Effector memory CD8-positive, alpha-beta T cell (primary cell): ENCODE data around the gene KIF5C.

Source experiments
- ATAC-seq: fragments of 150-1000 bp; cut with Tn5 transposase; replicated peaks from 2 replicates; pipeline ENCODE4 v1.10.0; 2021; ENCODE audit warnings: mild to moderate bottlenecking, moderate library complexity
- DNase-seq, 3 experiments: peaks; one replicate each; pipeline ENCODE4 v3.0.0; 2021
- H3K27ac Mint-ChIP-seq, 2 donors: one replicate each; pipeline ENCODE4 v1.8.0; 2022; ENCODE audit warnings: mild to moderate bottlenecking in 2 of 2, mixed read lengths in 2 of 2, moderate library complexity in 2 of 2
- H3K27me3 Mint-ChIP-seq, 2 donors: one replicate each; pipeline ENCODE4 v1.8.0; 2022; ENCODE audit warnings: mixed read lengths in 2 of 2
- H3K36me3 Mint-ChIP-seq: one replicate; pipeline ENCODE4 v1.8.0; 2022; ENCODE audit warnings: mild to moderate bottlenecking, moderate library complexity, mixed read lengths; ENCODE audit not compliant: insufficient read depth
- H3K4me1 Mint-ChIP-seq, 2 donors: one replicate each; pipeline ENCODE4 v1.8.0; 2022; ENCODE audit warnings: low read depth in 2 of 2, mixed read lengths in 2 of 2
- H3K4me3 Mint-ChIP-seq, 2 donors: one replicate each; pipeline ENCODE4 v1.8.0; 2022; ENCODE audit warnings: mild to moderate bottlenecking in 2 of 2, mixed read lengths in 2 of 2, moderate library complexity in 2 of 2
- H3K9me3 Mint-ChIP-seq, 2 donors: one replicate each; pipeline ENCODE4 v1.8.0; 2022; ENCODE audit warnings: mixed read lengths in 2 of 2

The KIF5C gene

GRCh38 chr2:148939271-148939670 lies 64.2 kb downstream of the KIF5C start:
- DNase-seq (no peak), ATAC-seq (no peak)
- Mint-ChIP-seq H3K9me3 (no peaks in the 10 kb centered on the region), H3K27me3 (no peaks in the 10 kb centered on the region), H3K36me3 (no peaks in the 10 kb centered on the region), H3K27ac (no peak overlapping the region), H3K4me1 (no peaks in the 10 kb centered on the region), H3K4me3 (no peak overlapping the region)

GRCh38 chr2:148943097-148943496 lies 68.1 kb downstream of the KIF5C start:
- H3K4me3 Mint-ChIP-seq = no peak overlapping the region
- peaks cover 3% of the 10 kb centered on the region for H3K36me3 Mint-ChIP-seq
- no peak for ATAC-seq
- no peaks in the 10 kb centered on the region for H3K4me1 Mint-ChIP-seq
- DNase-seq = no peak
- H3K27ac Mint-ChIP-seq = no peak overlapping the region
- H3K9me3 Mint-ChIP-seq = no peaks in the 10 kb centered on the region
- no peaks in the 10 kb centered on the region for H3K27me3 Mint-ChIP-seq

GRCh38 chr2:148944536-148944935 lies 69.5 kb downstream of the KIF5C start:
- H3K4me1 Mint-ChIP-seq = no peaks in the 10 kb centered on the region
- no peak overlapping the region for H3K4me3 Mint-ChIP-seq
- H3K9me3 Mint-ChIP-seq = no peaks in the 10 kb centered on the region
- no peak overlapping the region for H3K27ac Mint-ChIP-seq
- DNase-seq (no peak), ATAC-seq (no peak)
- peaks cover 0 to 4% of the 10 kb centered on the region in 2 donors for H3K27me3 Mint-ChIP-seq
- peaks cover 5% of the 10 kb centered on the region for H3K36me3 Mint-ChIP-seq

- Mint-ChIP-seq H3K4me3 (no peak overlapping the region), H3K27me3 (peaks cover 0 to 9% of the 10 kb centered on the region in 2 donors), H3K27ac (no peak overlapping the region), H3K9me3 (no peaks in the 10 kb centered on the region), H3K4me1 (no peaks in the 10 kb centered on the region), H3K36me3 (peaks cover 18% of the 10 kb centered on the region)
- no peak for ATAC-seq
- DNase-seq = no peak
Observed at GRCh38 chr2:148947299-148947698, 72.3 kb downstream of the KIF5C start.

GRCh38 chr2:148948868-148949267 lies 73.8 kb downstream of the KIF5C start:
- peaks cover 0 to 9% of the 10 kb centered on the region in 2 donors for H3K27me3 Mint-ChIP-seq
- no peaks in the 10 kb centered on the region for H3K4me1 Mint-ChIP-seq
- DNase-seq (no peak), ATAC-seq (no peak)
- no peak overlapping the region for H3K4me3 Mint-ChIP-seq
- H3K36me3 Mint-ChIP-seq = peaks cover 18% of the 10 kb centered on the region
- no peak overlapping the region for H3K27ac Mint-ChIP-seq
- H3K9me3 Mint-ChIP-seq = no peaks in the 10 kb centered on the region

- Mint-ChIP-seq H3K9me3 (no peaks in the 10 kb centered on the region), H3K4me1 (no peaks in the 10 kb centered on the region), H3K4me3 (no peak overlapping the region), H3K36me3 (peaks cover 18% of the 10 kb centered on the region), H3K27me3 (peaks cover 0 to 9% of the 10 kb centered on the region in 2 donors), H3K27ac (no peak overlapping the region)
- ATAC-seq (no peak), DNase-seq (no peak)
Observed at GRCh38 chr2:148949348-148949747, 74.3 kb downstream of the KIF5C start.

GRCh38 chr2:148952621-148953020 lies 77.6 kb downstream of the KIF5C start:
- Mint-ChIP-seq H3K27me3 (peaks cover 0 to 9% of the 10 kb centered on the region in 2 donors), H3K4me3 (no peak overlapping the region), H3K4me1 (peaks cover 0 to 6% of the 10 kb centered on the region in 2 donors), H3K27ac (no peak overlapping the region), H3K9me3 (no peaks in the 10 kb centered on the region), H3K36me3 (peaks cover 18% of the 10 kb centered on the region)
- ATAC-seq (no peak), DNase-seq (no peak)

- Mint-ChIP-seq H3K4me3 (no peak overlapping the region), H3K27me3 (peaks cover 0 to 9% of the 10 kb centered on the region in 2 donors), H3K9me3 (no peaks in the 10 kb centered on the region), H3K27ac (no peak overlapping the region), H3K4me1 (peaks cover 0 to 6% of the 10 kb centered on the region in 2 donors), H3K36me3 (peaks cover 18% of the 10 kb centered on the region)
- no peak for DNase-seq
- ATAC-seq = no peak
Observed at GRCh38 chr2:148953426-148953825, 78.4 kb downstream of the KIF5C start.

GRCh38 chr2:148954536-148954935 lies 79.5 kb downstream of the KIF5C start:
- Mint-ChIP-seq H3K4me1 (peaks cover 0 to 6% of the 10 kb centered on the region in 2 donors), H3K9me3 (no peaks in the 10 kb centered on the region), H3K4me3 (no peak overlapping the region), H3K36me3 (peaks cover 19% of the 10 kb centered on the region), H3K27ac (peak overlapping the region in 1 of 2 donors; percentile 27), H3K27me3 (peaks cover 0 to 4% of the 10 kb centered on the region in 2 donors)
- DNase-seq = no peak
- no peak for ATAC-seq

- Mint-ChIP-seq H3K27ac (no peak overlapping the region), H3K9me3 (no peaks in the 10 kb centered on the region), H3K4me1 (peaks cover 0 to 6% of the 10 kb centered on the region in 2 donors), H3K36me3 (peaks cover 14% of the 10 kb centered on the region), H3K4me3 (no peak overlapping the region), H3K27me3 (no peaks in the 10 kb centered on the region)
- DNase-seq = no peak
- no peak for ATAC-seq
Observed at GRCh38 chr2:148955798-148956197, 80.8 kb downstream of the KIF5C start.

GRCh38 chr2:148957023-148957422 lies 82.0 kb downstream of the KIF5C start:
- ATAC-seq (peak; percentile 79), DNase-seq (no peak)
- Mint-ChIP-seq H3K9me3 (no peaks in the 10 kb centered on the region), H3K4me1 (peaks cover 0 to 6% of the 10 kb centered on the region in 2 donors), H3K27ac (no peak overlapping the region), H3K27me3 (peaks cover 0 to 8% of the 10 kb centered on the region in 2 donors), H3K4me3 (no peak overlapping the region), H3K36me3 (peaks cover 16% of the 10 kb centered on the region)

GRCh38 chr2:148959745-148960144 lies 84.7 kb downstream of the KIF5C start:
- DNase-seq = no peak
- Mint-ChIP-seq H3K9me3 (no peaks in the 10 kb centered on the region), H3K27ac (no peak overlapping the region), H3K4me3 (no peak overlapping the region), H3K27me3 (peaks cover 0 to 15% of the 10 kb centered on the region in 2 donors), H3K36me3 (peaks cover 22% of the 10 kb centered on the region), H3K4me1 (peaks cover 0 to 6% of the 10 kb centered on the region in 2 donors)
- no peak for ATAC-seq

- no peak overlapping the region for H3K4me3 Mint-ChIP-seq
- DNase-seq (no peak), ATAC-seq (no peak)
Observed at GRCh38 chr2:148960483-148960882, 85.5 kb downstream of the KIF5C start.

GRCh38 chr2:148963461-148963860 lies 88.4 kb downstream of the KIF5C start:
- no peak overlapping the region for H3K27ac Mint-ChIP-seq
- peaks cover 18% of the 10 kb centered on the region for H3K36me3 Mint-ChIP-seq
- ATAC-seq (no peak), DNase-seq (no peak)
- no peak overlapping the region for H3K4me3 Mint-ChIP-seq
- H3K9me3 Mint-ChIP-seq = no peaks in the 10 kb centered on the region
- peaks cover 0 to 16% of the 10 kb centered on the region in 2 donors for H3K27me3 Mint-ChIP-seq
- H3K4me1 Mint-ChIP-seq = no peaks in the 10 kb centered on the region

More at GRCh38 chr2:148960483-148960882, 85.5 kb downstream of the KIF5C start:
- H3K9me3 Mint-ChIP-seq = no peaks in the 10 kb centered on the region
- peaks cover 0 to 6% of the 10 kb centered on the region in 2 donors for H3K4me1 Mint-ChIP-seq
- H3K27ac Mint-ChIP-seq = no peak overlapping the region
- peaks cover 0 to 16% of the 10 kb centered on the region in 2 donors for H3K27me3 Mint-ChIP-seq
- peaks cover 22% of the 10 kb centered on the region for H3K36me3 Mint-ChIP-seq
